Endothelial cell of umbilical vein (primary cell): ENCODE results near the gene PLXNB2. TPM values are rescaled to one million over a fixed set of nuclear protein-coding genes. Genes with fewer than 3 reads are reported as not detected.

Experiments
- BruUV-seq: library from RNA; stranded (reverse); fragments of 400-500 nt; replicated peaks from 2 replicates; lab custom pipeline; 2021; lab: Mats Ljungman, UMichigan
- CTCF ChIA-PET: fragments of 300-600, 350-600 bp; sonication (Branson Sonifier 250); formaldehyde crosslinking; loops from one replicate; lab custom pipeline; 2021; ENCODE audit warnings: antibody characterized with exemption, inconsistent platforms; lab: Charles Lee
- POLR2A ChIA-PET: fragments of 300-600, 350-600 bp; sonication (Branson Sonifier 250); formaldehyde crosslinking; loops from one replicate; lab custom pipeline; 2021; ENCODE audit warnings: antibody characterized with exemption, inconsistent platforms; lab: Charles Lee
- DNase-seq: peaks from one replicate; pipeline ENCODE4 v3.0.0-alpha.2; 2011; ENCODE audit warnings: low read depth, low spot score
- FAIRE-seq: peaks from 2 replicates; lab custom pipeline; 2011; peaks lifted over from hg19 to GRCh38; lab: Jason Lieb, UNC
- H2AFZ ChIP-seq: 2 replicates; pipeline ENCODE4 v1.6.0; 2012; ENCODE audit warnings: low read depth, low read length, control low read depth, inconsistent platforms
- H3K27ac ChIP-seq: 2 replicates; pipeline ENCODE4 v1.5.1; 2011; ENCODE audit warnings: low read depth, mild to moderate bottlenecking, control low read depth, low read length, moderate library complexity; ENCODE audit not compliant: insufficient read depth
- H3K27me3 ChIP-seq, 2 experiments: 2 replicates each; pipeline versions ENCODE4 v1.6.0 to v1.6.1; 2011; ENCODE audit warnings: low read length in 2 of 2, mixed read lengths in 1 of 2; ENCODE audit not compliant: control insufficient read depth in 2 of 2, insufficient read depth in 2 of 2
- H3K36me3 ChIP-seq, 2 experiments: 2 replicates in 1 of 2; 3 replicates in 1 of 2; pipeline ENCODE4 v1.5.1; 2011; ENCODE audit warnings: low read length in 2 of 2, mild to moderate bottlenecking in 1 of 2, moderate library complexity in 1 of 2; ENCODE audit not compliant: control insufficient read depth in 2 of 2, insufficient read depth in 2 of 2; ENCODE audit errors: extremely low read depth in 1 of 2
- H3K4me1 ChIP-seq: 3 replicates; pipeline ENCODE4 v1.5.1; 2011; ENCODE audit warnings: mild to moderate bottlenecking, low read length; ENCODE audit not compliant: control insufficient read depth, insufficient read depth; ENCODE audit errors: extremely low read depth
- H3K4me2 ChIP-seq: 2 replicates; pipeline ENCODE4 v1.6.1; 2011; ENCODE audit warnings: low read length, control low read depth, mixed read lengths; ENCODE audit not compliant: insufficient read depth
- H3K4me3 ChIP-seq, 3 experiments: fragments of 200-600 bp in 1 of 3; sonication (generic), shearing (Covaris generic) in 1 of 3; replicated peaks in 1 of 3; 2 replicates each; pipeline ENCODE4 v1.5.1; 2011 to 2016; ENCODE audit warnings: control low read depth in 3 of 3, low read length in 3 of 3, mild to moderate bottlenecking in 2 of 3, inconsistent platforms in 1 of 3, low read depth in 1 of 3, moderate library complexity in 1 of 3; ENCODE audit not compliant: insufficient read depth in 1 of 3
- H3K79me2 ChIP-seq: 2 replicates; pipeline ENCODE4 v1.6.0; 2012; ENCODE audit warnings: low read length, inconsistent platforms; ENCODE audit not compliant: control insufficient read depth, insufficient read depth
- H3K9ac ChIP-seq: replicated peaks from 2 replicates; pipeline ENCODE3; 2011; ENCODE audit warnings: low read length, control low read depth; ENCODE audit not compliant: insufficient read depth; ENCODE audit errors: extremely low read depth
- H3K9me1 ChIP-seq: replicated peaks from 3 replicates; pipeline ENCODE4 v1.6.0; 2011; ENCODE audit warnings: mild to moderate bottlenecking, low read length; ENCODE audit not compliant: control insufficient read depth, insufficient read depth; ENCODE audit errors: extremely low read depth
- H3K9me3 ChIP-seq: replicated peaks from 2 replicates; pipeline ENCODE4 v1.5.1; 2012; ENCODE audit warnings: low read length, inconsistent platforms; ENCODE audit not compliant: control insufficient read depth, insufficient read depth
- H4K20me1 ChIP-seq: replicated peaks from 2 replicates; pipeline ENCODE3; 2011; ENCODE audit warnings: mild to moderate bottlenecking, low read length; ENCODE audit not compliant: control insufficient read depth, insufficient read depth; ENCODE audit errors: extremely low read depth
- CTCF ChIP-seq, 2 donors: IDR thresholded peaks; 1 replicate in 1 of 2; 2 replicates in 1 of 2; pipeline ENCODE4 v1.5.1; 2011; ENCODE audit warnings: low read length in 2 of 2, mild to moderate bottlenecking in 2 of 2, moderate library complexity in 2 of 2, control low read depth in 1 of 2, inconsistent platforms in 1 of 2, low read depth in 1 of 2; ENCODE audit not compliant: insufficient read depth in 1 of 2; ENCODE audit errors: extremely low read depth in 1 of 2
- EZH2 ChIP-seq: IDR thresholded peaks from 2 replicates; pipeline ENCODE4 v1.6.1; 2012; ENCODE audit warnings: borderline replicate concordance, low read depth, mild to moderate bottlenecking, moderate library complexity, low read length, inconsistent platforms; ENCODE audit not compliant: severe bottlenecking
- FOS ChIP-seq: IDR thresholded peaks from 2 replicates; pipeline ENCODE4 v1.6.1; 2011; ENCODE audit warnings: mild to moderate bottlenecking, low read length, moderate library complexity, borderline replicate concordance; ENCODE audit not compliant: insufficient read depth
- GATA2 ChIP-seq: IDR thresholded peaks from 2 replicates; pipeline ENCODE4 v1.7.0; 2011; ENCODE audit warnings: low read depth, mild to moderate bottlenecking, moderate library complexity, mixed read lengths, low read length; ENCODE audit not compliant: insufficient read length, insufficient read depth
- JUN ChIP-seq: IDR thresholded peaks from 2 replicates; pipeline ENCODE4 v1.6.1; 2011; ENCODE audit warnings: borderline replicate concordance, low read depth; ENCODE audit not compliant: insufficient read length, insufficient read depth
- MAX ChIP-seq: IDR thresholded peaks from 2 replicates; pipeline ENCODE4 v1.6.1; 2011; ENCODE audit not compliant: insufficient read depth, insufficient read length
- MYC ChIP-seq: IDR thresholded peaks from one replicate; pipeline ENCODE4 v1.6.1; 2011; ENCODE audit warnings: mild to moderate bottlenecking, low read depth, low read length
- POLR2A ChIP-seq: IDR thresholded peaks from 2 replicates; pipeline ENCODE4 v1.6.1; 2012; ENCODE audit warnings: low read depth, mild to moderate bottlenecking, control low read depth, low read length
- POLR2AphosphoS5 ChIP-seq: IDR thresholded peaks from 2 replicates; pipeline ENCODE4 v1.6.1; 2012; ENCODE audit warnings: low read depth, mild to moderate bottlenecking, control low read depth, low read length, moderate library complexity; ENCODE audit not compliant: insufficient read depth
- dilution Hi-C: fragments of 300-500 bp; cut with MboI; formaldehyde crosslinking; loops from one replicate; pipeline ENCODE4 v1.15.0; 2019; ENCODE audit warnings: low sequenced_read_pairs; ENCODE audit not compliant: extremely low pct_ligation_motif_present
- intact Hi-C: fragments of 100-400 bp; cut with micrococcal nuclease; formaldehyde crosslinking; loops from one replicate; pipeline ENCODE4 v1.10.0; 2022
- polyA plus RNA-seq, 4 experiments: library from polyadenylated mRNA; depleted of rRNA in 3 of 4; stranded (reverse) in 3 of 4; unstranded in 1 of 4; fragments of >200 nt; gene quantifications; 2 replicates each; pipeline versions ENCODE4 v1.2.1 to v1.2.3, GENCODE V29; 2011 to 2012; ENCODE audit warnings: missing spikeins in 1 of 4
- total RNA-seq: library from RNA; stranded (reverse); gene quantifications from 2 replicates; pipeline ENCODE4 v1.2.3, GENCODE V29; 2021

PLXNB2 gene
- total and polyA plus RNA-seq, 2 donors (not counting 3 experiments of a cell fraction or from before 2014, with no cell fraction given), result 82.3 to 139 TPM

- BruUV-seq, result no TSS peak
- CTCF ChIA-PET, result interaction anchor here (0.9 to 5.8 kb wide), 12 partner anchors 10 to 232 kb away, joined by 3 to 29 read pairs (median 8); partner anchors contain the start of gene DENND6B
- intact Hi-C loops (loop anchor here (1.0 to 5.0 kb wide), 3 partner anchors 13 to 49 kb away; partner anchors contain the start of gene PPP6R2), dilution Hi-C loops (no loop called here)
- peaks cover 81% of the 10 kb centered on the region for H3K79me2 ChIP-seq
- H3K36me3 ChIP-seq, result peaks cover 10 to 30% of the 10 kb centered on the region in 2 experiments
- H3K9ac ChIP-seq, result peak overlapping the region; percentile 67
- H3K4me2 ChIP-seq, result peak overlapping the region; percentile 40
- peaks cover 20% of the 10 kb centered on the region for H3K4me1 ChIP-seq
- no peaks in the 10 kb centered on the region for H4K20me1 ChIP-seq
- POLR2A ChIA-PET, result interaction anchor here (0.9 to 2.0 kb wide), 2 partner anchors 11 to 13 kb away, joined by 4 to 9 read pairs; no protein-coding TSS in a partner anchor
- DNase-seq, result peak; percentile 83
- no peaks in the 10 kb centered on the region for H3K9me1 ChIP-seq
- no peaks in the 10 kb centered on the region for H3K27me3 ChIP-seq
- peak; percentile 90 for FAIRE-seq
- H3K4me3 ChIP-seq, result peak overlapping the region in 2 of 3 experiments; percentile 6 to 22
- H3K9me3 ChIP-seq, result no peaks in the 10 kb centered on the region
- H3K27ac ChIP-seq, result peak overlapping the region; percentile 92
- no peak for TF ChIP-seq MAX
- TF ChIP-seq EZH2, result no peak
- peak in 1 of 2 donors; percentile 1 for TF ChIP-seq CTCF (IDR thresholded peaks at IDR 0.05; ENCODE audit: extremely low read depth in 1 of 2, insufficient read depth in 1 of 2, low read depth in 1 of 2, low read length in 2 of 2)
- TF ChIP-seq FOS, result no peak
- no peak for TF ChIP-seq JUN
- TF ChIP-seq GATA2, result no peak
- peak; percentile 9 for TF ChIP-seq POLR2A
- no peak for TF ChIP-seq MYC
- TF ChIP-seq POLR2AphosphoS5, result peak; percentile 14
- no peak overlapping the region for H2AFZ ChIP-seq
These were observed 13.8 kb downstream of the PLXNB2 start for GRCh38 chr22:50293441-50294318.
